GOT3 (cell line): ENCODE results near the gene TVP23C.

Experiments
- DNase-seq: peaks from one replicate; lab custom pipeline; 2025; ENCODE audit warnings: mixed read lengths; lab: John Stamatoyannopoulos, UW

TVP23C gene

DNA sequence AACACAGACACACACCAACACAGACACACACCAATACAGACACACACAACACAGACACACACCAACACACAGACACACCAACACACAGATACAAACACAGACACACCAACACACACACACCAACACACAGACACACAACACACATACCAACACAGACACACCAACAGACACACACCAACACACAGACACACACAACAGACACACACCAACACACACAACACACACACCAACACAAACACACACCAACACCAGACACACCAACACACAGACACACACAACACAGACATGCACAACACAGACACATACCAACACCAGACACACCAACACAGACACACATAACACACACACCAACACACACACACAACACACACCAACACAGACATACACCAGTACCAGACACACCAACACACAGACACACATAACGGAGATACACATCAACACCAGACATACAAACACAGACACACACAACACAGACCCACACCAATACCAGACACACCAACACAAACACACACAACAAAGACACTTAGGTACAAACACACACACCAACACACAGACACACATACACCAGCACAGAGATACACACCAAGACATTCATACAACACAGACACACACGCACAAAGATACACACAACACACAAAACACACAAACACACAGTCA is 98.1 kb downstream of the TVP23C start:
- no peak for DNase-seq

DNA sequence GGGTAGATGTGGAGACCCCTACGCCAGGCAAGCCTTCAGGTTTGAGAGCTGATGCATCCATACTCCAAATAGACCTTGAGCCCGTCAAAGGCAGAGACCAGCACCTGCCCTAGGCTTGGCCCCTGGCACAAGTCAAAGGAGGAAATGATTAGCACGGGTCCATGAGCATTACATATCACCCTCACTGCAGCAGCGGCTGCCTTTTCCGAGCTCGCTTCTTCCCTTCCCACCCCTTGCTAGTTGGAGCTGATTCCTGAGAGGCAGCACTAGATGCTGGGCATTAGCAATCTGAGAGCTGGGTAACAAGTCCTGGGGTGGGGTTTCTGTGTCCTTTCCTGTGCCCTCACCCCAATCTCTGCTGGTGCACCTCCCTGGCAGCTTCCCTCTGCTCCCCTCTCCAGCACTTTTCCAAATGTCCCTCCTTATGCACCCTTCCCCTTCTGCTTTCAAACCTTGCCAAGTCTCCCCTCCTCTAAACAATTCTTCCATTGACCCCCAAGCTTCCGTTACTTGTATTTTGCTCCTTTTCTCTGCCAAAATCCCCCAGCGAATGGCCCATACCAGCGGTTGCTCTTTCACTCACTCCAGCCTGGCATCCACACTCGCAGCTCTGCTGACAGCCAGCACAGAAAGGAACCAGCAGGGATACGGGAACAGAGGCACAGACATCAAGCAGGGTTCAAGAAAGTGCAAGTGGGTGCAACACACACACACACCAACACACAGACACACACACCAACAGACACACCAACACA is 98.9 kb downstream of the TVP23C start:
- DNase-seq, result no peak

DNA sequence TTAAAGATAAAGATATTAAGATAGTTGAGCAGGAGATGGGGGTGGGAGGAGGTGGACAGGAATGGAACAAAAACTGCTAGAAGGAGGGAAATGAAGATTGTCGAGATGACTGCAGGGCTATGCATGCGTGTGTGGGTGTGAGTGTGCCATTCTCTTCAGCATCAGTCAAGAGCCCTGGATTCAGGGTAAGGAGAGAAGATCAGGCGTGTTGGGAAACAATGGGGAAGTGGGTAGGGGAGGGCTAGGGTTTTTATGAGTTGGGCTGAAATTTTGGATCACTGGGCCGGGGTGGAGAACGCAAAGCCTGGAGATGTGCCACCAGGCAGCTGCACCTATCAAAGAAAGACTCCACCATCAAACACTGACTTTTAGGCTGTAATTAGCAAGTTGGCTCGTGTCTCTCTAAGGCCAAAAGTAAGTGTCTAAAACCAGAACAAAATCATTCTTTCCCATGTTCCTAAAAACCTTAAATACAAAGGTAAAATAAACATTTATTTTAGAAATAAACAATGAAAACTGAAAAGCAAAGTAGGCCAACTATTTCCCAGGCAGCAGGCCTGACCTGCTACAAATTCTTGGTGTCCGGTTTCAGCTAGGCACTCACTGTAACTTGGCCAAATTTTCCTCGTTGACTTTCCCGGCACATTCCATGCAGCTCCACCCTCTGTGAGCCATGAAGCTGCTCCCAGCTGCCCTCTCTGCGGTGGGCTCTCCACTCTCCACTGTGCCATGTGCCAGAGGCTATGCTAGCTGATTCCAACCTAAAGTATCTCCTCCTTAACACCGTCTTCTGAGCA is 100.1 kb downstream of the TVP23C start:
- DNase-seq, result no peak

DNA sequence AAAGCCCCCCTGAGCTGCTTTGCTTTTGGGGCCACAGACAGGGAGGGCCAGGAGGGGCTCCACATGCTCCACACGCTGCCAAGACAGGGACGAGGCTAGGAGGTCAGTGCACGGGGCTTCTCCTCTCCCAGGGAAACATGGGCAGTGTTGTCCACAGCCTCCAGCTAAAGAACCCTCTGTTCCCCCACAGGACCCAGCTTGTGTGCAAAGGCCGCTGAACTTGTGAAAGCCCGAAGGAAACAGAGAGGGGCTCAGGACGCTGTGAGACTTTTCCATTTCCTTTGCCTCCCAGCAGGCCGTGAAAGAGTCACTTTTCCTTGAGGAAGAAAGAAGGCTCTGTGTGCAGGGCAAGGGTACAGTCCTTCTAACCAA is 105.6 kb downstream of the TVP23C start:
- no peak for DNase-seq

DNA sequence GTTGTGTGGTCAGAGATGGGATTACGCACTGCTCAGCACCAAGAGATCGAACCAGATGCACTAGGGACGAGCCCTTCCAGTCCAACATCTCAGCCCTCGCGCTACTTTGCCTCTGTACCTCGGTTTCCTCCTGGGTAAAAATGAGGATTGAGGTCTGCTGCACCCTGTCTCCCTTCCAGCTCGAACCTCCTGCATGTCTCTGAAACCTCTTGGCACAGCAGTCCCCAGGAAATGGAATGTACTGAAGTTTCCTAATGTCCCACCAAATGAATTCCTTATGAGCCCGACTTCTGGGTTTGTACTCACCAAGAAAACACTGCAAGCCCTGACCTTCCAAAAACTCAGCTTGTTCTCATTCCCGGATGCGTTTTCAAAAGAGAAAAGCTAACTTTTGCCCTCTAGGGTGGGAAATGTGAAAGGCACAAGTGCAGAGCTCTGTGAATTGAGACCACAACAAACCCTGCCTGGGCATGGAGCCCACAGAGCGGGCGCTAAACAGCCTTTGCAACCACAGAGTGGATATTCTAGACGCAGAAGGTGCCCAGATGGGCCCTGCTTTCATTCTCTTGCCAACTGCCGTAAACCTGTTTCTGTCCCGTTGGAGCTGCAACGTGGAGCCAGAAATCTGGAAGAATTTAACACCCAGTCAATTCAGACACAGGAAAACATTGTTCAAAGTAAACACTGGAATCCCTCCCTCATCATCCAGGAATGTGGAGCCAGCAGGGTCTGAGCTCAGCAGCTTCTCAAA is 106.1 kb downstream of the TVP23C start:
- no peak for DNase-seq

DNA sequence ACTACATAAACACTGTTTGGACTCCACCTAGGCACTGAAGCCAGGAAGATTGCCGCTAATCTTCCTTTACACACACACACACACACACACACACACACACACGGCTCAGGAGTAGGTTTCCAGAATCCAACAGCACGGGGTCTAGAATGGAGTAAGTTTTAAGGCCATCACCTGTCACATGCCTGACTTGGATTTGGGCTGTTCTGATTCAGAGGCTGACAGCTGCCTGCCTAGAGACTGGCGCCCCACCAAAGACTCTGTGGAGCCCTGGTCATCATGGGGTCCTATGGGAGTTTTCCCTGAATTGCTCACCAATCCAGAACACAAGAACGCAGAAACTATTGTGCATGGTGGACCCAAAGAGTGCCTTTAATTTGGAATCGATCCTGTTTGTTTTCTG is 106.8 kb downstream of the TVP23C start:
- no peak for DNase-seq

DNA sequence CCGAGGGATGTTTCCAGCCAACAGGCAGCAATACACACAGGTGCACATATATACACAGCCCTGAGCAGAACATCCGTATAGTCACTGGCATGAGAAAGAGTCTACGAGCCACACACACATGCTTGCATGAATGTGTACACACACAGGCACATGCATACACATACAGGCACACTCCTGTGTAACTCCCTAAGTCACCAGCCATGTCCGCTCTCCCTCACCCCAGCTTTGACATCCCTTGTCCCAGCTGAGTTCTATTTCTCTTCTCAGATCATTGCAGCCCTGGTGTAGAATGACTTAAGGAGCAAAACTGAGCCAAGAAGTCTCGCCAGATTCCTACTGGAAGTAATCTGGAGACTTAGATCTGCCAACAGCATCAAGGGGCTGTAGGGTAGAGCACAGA is 108.9 kb downstream of the TVP23C start:
- no peak for DNase-seq

DNA sequence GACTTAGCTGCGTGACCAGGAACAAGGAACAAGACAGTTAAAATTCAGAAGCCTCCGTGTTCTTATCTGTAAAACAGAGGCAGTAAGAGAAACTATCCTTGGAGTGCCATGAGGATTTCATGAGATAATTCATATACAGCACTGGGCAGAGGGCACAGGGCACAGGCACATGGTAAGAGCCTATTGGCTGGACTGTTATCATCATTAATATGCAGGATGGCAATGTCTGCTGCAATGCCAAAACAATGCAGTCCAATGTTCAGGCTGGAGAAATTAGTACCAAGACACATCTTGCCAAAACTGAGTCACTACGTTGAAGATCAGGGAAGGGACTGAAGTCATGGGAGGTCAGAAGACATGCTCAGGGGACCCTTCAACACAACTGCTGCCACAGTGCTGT is 109.5 kb downstream of the TVP23C start:
- DNase-seq, result no peak

DNA sequence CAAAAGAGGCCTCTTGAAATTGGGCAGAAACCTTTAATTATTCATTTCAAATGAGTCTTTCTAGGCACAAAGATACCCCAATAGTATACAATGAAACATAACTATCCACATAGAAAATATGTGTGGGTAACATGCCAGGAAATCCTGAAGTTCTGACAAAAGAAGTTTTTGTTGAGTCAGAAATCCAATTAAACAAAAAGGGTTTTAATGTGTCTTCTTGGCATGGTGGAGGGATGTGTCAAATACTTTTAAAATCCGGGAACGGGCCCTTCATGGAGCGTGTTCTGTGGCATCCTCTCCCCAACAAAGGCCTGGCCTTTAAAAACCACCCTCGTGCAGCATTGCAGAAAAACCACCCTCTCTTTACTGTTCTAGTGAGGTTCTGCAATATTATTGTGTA is 110.0 kb downstream of the TVP23C start:
- no peak for DNase-seq

DNA sequence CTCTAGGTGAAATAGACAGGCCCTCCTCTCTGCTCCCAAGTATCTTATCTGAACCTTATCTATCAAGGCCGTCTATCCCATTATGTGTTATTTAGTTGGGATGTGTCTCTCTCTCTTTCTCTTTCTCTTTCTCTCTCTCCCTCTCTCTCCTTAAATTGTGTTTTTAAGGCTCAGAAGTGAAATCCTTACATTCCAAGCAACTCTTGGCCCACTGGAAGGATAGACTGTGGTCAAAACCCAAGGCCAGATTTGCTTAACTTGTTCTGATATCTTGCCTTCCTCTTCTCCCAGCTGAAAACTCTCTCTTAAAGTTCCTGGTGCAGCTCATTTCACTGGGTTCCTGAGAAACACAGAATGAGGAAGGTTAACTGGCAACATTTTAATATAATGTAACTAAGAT is 110.5 kb downstream of the TVP23C start:
- DNase-seq, result no peak
